ENCODE data around the gene DOK4. TPM values are rescaled to one million over a fixed set of nuclear protein-coding genes. Genes with fewer than 3 reads are reported as not detected.

DOK4 gene
- total and polyA plus RNA-seq, 3 donors from 2014 or later = 15.5 to 32.9 (median 25.3) TPM

- intact Hi-C loops (cut with DNase I; ENCODE audit: low total_unique reads) = no loop called here
- WGBS, 2 donors = 76 to 78% methylated on average over 9 of the region's 9 CpGs
- Histone ChIP-seq H3K9me3 (no peaks in the 10 kb centered on the region), H3K4me1 (peaks cover 27% of the 10 kb centered on the region), H3K27me3 (no peaks in the 10 kb centered on the region), H3K27ac (no peak overlapping the region), H3K36me3 (ENCODE audit: low read depth, missing control alignments) (no peaks in the 10 kb centered on the region), H3K4me3 (no peak overlapping the region)
- DNase-seq = no peak
- TF ChIP-seq POLR2A (IDR thresholded peaks at IDR 0.05) (no peak), CTCF (IDR thresholded peaks at IDR 0.05) (no peak)
These were observed 8.6 kb downstream of the DOK4 start for GRCh38 chr16:57477531-57478202.

- no peak for DNase-seq
- intact Hi-C loops (cut with DNase I; ENCODE audit: low total_unique reads) = no loop called here
- WGBS, 2 donors = 85 to 100% methylated on average over 5 to 6 of the region's 6 CpGs
- Histone ChIP-seq H3K4me3 (no peak overlapping the region), H3K27ac (no peak overlapping the region), H3K9me3 (no peaks in the 10 kb centered on the region), H3K4me1 (peaks cover 29% of the 10 kb centered on the region), H3K27me3 (no peaks in the 10 kb centered on the region), H3K36me3 (ENCODE audit: low read depth, missing control alignments) (no peaks in the 10 kb centered on the region)
- TF ChIP-seq CTCF (IDR thresholded peaks at IDR 0.05) (no peak), POLR2A (IDR thresholded peaks at IDR 0.05) (no peak)
These were observed 9.5 kb downstream of the DOK4 start for GRCh38 chr16:57476546-57477410.

GRCh38 chr16:57475711-57476339 lies 10.5 kb downstream of the DOK4 start:
- Histone ChIP-seq H3K36me3 (ENCODE audit: low read depth, missing control alignments) (no peaks in the 10 kb centered on the region), H3K4me3 (no peak overlapping the region), H3K9me3 (no peaks in the 10 kb centered on the region), H3K27me3 (no peaks in the 10 kb centered on the region), H3K27ac (no peak overlapping the region), H3K4me1 (peaks cover 32% of the 10 kb centered on the region)
- TF ChIP-seq CTCF (IDR thresholded peaks at IDR 0.05) (peak in 1 of 3 experiments; percentile 9), POLR2A (IDR thresholded peaks at IDR 0.05) (no peak)
- DNase-seq = no peak
- 26 to 49% methylated on average over 9 to 12 of the region's 12 CpGs for WGBS, 2 donors
- intact Hi-C loops (cut with DNase I; ENCODE audit: low total_unique reads) = no loop called here

- Histone ChIP-seq H3K36me3 (ENCODE audit: low read depth, missing control alignments) (no peaks in the 10 kb centered on the region), H3K9me3 (no peaks in the 10 kb centered on the region), H3K4me3 (no peak overlapping the region), H3K27ac (no peak overlapping the region), H3K4me1 (peaks cover 26% of the 10 kb centered on the region), H3K27me3 (no peaks in the 10 kb centered on the region)
- intact Hi-C loops (cut with DNase I; ENCODE audit: low total_unique reads) = no loop called here
- TF ChIP-seq POLR2A (IDR thresholded peaks at IDR 0.05) = no peak
- TF ChIP-seq CTCF (IDR thresholded peaks at IDR 0.05) = no peak
- 91 to 92% methylated on average over 27 to 30 of the region's 30 CpGs for WGBS, 2 donors
- no peak for DNase-seq
These were observed 11.3 kb downstream of the DOK4 start for GRCh38 chr16:57474671-57475661.

Measured in testis (tissue), 3 donors.